ENCODE results near the gene TNFSF8.
A peak's percentile ranks its signal among the peaks of the same experiment; 100 is the strongest.

Gene TNFSF8, protein sequence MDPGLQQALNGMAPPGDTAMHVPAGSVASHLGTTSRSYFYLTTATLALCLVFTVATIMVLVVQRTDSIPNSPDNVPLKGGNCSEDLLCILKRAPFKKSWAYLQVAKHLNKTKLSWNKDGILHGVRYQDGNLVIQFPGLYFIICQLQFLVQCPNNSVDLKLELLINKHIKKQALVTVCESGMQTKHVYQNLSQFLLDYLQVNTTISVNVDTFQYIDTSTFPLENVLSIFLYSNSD

DNA sequence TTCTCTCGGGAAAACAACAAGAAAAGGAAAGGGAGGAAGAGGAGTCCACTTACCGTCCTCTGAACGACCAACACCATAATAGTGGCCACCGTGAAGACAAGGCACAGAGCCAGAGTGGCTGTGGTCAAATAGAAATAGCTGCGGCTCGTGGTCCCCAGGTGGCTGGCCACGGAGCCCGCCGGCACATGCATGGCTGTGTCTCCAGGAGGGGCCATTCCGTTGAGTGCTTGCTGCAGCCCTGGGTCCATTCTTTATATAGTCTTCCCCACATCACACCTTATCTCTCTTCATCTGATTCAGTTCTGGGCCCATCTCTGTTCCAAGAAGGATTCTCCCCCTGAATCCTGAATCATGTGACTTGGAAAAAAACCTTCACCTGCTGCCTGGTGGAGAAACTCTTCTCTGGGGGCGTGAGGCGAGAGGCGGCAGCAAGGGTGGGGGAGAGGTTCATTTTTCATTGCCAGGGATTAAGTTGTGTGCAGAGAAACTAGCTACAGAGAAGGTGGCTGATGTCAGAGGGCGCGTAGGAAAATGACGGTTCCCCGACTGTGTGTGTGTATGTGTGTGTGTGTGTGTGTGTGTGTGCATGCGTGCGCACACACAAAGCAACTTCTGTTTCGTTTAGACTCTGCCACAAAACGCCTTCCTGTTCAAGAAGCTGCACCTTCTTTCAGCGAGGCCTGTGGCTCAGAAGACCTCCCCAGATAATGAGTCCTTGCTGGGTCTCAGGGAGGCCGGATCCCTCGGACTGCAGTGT lies at the start of gene TNFSF8:
TSS of gene TNFSF8 (minus strand) at position 536 of the 757 bp plus-strand sequence. CDS start at position 248, 288 bp downstream.
- no peak for DNase-seq (ENCODE audit: low read depth in 2 of 2)

DNA sequence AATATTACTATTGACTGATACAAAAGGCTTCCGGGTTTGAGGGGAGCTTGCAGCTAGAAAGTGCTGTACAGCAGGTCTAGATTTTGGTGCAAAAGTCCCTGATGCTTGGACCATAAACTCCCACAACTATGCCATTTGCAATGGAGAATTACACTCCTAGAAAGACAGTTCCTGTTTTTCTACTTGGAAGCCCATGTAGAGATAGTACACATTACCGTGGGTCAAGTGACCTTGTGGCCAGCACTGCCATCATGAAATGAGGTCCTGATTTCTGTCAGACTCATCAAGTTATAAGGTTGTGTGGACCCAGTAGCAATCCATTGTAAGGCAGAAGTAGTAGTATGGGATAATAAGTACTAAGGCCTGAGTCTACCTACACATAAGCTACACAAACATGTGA lies 42.8 kb upstream of the TNFSF8 start:
- no peak for DNase-seq (ENCODE audit: low read depth in 2 of 2)

DNA sequence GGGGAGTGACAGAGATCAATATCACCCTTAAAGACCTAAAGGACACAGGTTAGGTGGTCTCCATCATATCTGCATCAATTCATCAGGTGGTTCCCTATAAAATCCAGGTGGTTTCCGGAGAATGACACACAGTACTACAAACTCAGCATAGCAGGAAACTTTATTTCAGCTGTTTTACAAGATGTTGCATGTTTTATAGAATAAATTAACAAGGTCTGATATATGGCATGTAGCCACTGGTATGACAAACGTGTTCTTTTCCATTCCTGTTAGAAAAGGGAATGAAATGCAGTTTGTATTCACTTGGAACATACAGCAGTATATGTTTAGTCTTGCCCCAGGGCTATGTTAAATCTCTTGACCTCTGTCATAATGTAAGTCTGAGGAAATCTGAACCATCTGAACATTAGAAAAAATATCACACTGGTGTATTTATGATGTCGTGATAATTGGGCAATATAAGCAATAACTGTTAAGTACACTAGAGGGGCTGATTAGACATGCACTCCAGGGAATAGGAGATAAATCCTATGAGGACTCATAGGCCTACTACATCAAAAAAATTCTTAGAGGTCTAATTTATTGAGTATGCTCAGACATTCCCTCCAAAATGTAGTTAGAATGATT lies 42.2 kb upstream of the TNFSF8 start:
- DNase-seq (ENCODE audit: low read depth in 2 of 2): no peak

DNA sequence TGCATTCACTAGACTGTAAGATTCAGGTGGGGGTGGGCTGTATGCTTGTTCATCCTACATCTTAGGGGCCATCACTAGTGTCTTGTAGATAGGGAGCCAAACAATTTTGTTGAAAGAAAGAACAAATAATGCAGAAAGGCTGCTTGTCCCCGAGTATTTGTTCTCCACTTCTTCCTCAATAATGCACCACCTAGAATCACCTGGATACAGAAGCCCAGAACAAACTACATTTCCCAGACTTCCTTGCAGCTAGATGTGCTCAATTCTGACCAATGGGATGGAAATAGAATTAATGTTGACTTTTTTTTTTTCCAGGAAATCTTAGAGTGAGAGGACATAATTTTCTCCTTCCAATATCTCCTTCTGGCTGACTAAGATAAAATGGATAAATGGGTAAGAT lies 38.9 kb upstream of the TNFSF8 start:
- no peak for DNase-seq (ENCODE audit: low read depth in 2 of 2)

DNA sequence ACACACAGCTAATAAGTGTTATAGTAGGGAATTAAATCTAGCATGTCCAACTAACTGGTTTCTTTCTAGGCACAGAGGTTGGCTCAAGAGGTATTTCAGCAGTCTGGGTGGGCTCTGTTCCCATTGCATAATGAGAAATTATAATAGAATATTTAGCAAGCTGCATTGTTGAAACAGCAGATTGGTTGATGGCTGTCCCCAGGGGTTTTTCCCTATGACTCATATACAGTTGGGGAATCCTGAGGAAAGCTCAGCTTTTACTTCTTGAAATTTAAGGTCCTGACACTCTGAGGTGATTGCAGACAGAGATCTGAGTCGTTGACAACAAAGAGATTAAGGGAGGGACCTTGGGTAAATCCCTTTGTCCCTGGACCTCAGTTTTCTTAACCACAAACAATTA lies 38.3 kb upstream of the TNFSF8 start:
- peak; percentile 56 to 58 for DNase-seq (ENCODE audit: low read depth in 2 of 2)

DNA sequence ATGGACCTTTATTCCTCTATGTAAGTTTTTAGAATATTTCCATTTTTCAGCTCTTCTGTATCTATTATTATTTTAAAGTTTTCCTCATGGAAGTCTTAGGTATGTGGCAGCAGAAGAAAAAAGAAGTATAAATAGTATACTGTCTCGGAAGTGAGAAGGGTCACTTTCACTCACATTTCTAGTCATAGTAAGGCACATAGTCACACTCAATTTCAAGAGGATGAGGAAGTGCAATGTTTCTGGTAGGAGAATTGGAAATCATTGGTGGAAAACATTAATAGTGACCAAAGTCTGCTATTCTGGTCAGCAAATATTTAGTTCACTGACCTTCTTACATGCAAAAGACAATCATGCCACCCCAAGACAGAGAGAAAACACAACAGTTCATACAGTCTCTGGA lies 35.2 kb upstream of the TNFSF8 start:
- no peak for DNase-seq (ENCODE audit: low read depth in 2 of 2)

DNA sequence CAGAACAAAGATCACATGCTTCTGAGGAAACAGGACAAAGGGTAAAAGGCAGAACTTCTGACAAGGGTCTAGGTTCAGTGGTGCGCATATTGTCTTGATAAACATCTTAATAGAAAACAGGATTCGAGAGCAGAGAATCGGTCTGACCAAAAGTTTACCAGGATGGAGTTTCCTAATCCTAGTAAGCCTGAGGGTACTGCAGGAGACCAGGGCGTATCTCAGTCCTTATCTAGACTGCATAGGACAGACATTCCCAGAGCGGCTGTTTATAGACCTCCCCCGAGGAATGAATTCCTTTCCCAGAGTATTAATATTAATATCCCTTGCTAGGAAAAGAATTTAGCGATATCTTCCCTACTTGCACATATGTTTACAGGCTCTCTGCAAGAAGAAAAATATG lies 32.4 kb upstream of the TNFSF8 start:
- no peak for DNase-seq (ENCODE audit: low read depth in 2 of 2)

DNA sequence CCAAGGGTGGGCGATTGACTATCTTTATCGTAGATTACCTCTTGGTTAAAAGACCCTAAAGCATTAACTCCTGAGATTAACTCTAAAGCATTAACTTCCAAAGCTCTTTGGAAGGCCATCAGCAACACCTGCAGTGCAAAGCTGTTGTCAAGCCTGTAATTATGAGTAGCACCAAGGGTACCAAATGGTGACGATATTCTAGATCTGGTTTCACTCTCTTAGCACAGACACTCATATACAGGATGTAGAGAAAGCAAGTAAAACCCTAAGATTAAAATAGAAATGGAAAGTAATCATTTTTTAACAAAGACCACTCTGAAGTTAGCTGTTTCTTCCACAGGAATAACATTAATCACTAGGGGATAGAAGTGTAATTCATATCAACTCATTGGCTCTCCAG lies 29.9 kb upstream of the TNFSF8 start:
- DNase-seq (ENCODE audit: low read depth in 2 of 2): no peak

DNA sequence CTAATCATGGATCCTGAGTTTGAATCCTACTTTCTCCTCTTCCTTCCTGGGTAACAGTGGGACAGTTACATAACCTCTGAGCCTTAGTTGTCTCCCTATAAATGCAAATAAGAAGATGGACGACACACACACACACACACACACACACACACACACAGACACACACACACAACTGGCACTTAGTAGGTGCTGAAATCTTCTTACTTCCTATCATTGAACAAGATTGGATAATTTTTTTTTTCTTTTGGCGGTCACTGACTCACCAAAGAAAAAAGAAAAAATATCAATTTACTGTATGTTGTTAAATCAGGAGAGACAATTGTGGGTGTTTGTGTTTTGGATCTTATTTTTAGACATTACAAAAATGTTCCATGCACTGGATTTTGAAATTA lies 28.4 kb upstream of the TNFSF8 start:
- no peak for DNase-seq (ENCODE audit: low read depth in 2 of 2)

DNA sequence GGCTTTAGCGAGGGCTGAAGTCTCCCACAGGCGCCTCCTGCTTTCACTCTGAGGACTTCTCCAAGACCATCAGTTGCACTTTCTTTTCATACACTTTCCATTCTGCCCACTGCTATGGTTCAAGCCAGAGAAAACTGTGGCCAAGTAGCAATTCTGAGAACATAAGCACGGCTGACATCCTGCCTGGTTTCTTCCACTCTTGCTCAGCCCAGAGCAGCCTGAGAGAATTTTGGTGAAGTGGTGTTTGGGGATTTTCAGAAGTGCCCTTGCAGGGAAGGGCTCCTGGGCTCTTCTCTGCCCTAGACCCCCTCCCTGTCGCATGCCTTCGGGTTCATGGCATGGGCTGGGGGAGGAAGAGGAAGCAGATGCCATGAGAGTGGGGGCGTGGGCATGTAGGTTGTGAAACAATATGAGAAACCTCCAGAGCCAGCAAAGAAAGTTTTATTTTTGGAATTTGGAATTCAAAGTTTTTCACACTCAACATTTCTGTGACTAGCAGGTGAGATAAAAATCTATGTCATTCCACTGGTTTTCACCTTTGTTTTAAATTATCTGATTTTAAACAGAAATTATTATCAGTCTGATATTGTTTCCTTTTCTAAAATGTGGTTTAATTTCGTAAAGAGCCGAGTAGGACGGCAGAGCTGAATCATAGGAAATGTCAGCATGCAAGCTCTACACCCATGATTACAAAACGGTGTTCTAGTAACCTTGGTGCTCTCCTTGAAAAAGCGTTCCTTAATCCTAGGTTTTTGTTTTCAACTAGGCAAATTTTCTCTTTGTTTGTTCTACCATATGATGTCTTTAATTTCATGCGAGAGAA lies 27.8 kb upstream of the TNFSF8 start:
- no peak for DNase-seq (ENCODE audit: low read depth in 2 of 2)

DNA sequence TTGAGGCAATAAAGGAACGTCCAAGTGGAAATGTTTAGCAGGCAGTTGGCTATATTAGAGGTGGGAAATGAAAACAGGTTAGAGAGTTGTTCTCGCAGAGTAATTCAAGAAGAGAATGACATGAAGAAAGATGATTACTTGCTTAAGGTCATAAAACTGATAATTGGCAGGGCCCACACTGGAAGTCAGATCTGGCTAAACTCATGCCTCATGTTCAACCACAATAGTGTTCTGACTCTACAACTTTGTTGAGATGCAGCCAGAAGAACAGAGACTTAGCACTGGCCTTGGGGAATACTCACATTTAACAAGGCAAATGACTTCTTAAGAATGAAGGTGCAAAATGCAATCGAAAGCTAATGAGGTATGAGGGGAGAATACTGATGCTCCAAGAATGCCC lies 27.2 kb upstream of the TNFSF8 start:
- no peak for DNase-seq (ENCODE audit: low read depth in 2 of 2)

DNA sequence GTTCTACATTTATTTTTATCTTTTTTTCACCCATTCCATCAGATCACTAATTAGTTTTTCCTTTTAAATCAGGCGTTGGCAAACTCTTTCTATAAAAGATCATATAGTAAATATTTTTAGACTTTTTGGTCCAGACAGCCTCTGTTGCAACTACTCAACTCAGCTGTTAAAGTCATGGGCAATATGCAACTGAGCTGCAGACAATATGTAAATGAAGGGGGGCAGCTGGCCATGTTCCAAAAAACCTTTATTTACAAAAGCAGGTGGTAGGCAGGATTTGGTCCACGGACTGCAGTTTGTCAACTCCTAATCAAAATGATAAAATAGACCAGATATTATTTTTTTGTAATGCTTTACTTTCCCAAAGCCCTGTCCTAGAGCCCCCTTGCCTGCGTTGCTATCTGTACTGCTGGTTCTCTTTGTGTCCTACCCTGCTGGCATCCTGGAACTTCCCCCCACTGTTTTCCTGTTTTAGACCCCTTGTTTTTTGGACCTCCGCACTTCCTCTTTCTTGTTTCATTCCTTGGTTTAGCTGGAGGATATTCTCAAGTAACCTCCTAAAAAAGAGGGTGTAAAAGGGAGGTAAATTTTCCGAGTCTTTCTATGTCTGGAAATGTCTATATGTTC lies 24.7 kb upstream of the TNFSF8 start:
- DNase-seq (ENCODE audit: low read depth in 2 of 2): no peak

DNA sequence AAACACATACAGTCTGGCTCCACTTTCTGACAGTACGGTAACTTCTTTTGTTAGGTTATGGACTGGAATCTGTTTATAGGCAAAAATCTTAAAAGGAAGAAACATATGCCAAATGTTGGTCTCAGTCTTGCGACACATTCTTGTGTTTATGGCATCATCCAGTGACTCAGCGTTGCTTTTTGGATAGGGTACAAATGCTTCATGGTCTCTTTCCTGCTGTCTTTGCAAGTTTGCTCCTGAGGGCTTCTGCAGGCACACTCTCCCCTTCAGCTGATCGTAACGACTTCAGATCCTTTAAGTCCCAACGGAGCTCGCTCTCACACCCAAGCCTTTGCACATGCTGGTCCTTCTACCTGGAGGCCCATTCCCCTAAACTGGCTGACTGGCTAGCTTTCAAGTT lies 23.6 kb upstream of the TNFSF8 start:
- DNase-seq (ENCODE audit: low read depth in 2 of 2): peak; percentile 73 to 78

DNA sequence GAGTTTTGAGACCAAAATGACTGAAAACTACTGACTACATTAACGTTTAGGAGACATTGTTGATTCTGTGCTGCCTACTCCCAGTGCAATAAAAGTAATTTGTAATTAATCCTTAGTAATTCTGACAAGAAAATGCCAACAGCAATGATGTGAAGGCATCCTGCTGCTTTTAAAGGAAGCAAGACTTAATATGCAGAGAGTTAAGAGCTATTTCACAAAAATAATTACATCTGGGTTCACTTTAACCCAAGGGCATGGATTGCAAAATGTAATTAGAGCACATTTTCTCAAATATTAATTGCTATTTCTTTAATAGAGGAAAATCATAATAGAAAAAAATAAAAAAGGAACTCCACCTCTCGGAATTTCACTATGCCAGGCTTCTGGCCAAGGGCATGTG lies 22.7 kb upstream of the TNFSF8 start:
- no peak for DNase-seq (ENCODE audit: low read depth in 2 of 2)

DNA sequence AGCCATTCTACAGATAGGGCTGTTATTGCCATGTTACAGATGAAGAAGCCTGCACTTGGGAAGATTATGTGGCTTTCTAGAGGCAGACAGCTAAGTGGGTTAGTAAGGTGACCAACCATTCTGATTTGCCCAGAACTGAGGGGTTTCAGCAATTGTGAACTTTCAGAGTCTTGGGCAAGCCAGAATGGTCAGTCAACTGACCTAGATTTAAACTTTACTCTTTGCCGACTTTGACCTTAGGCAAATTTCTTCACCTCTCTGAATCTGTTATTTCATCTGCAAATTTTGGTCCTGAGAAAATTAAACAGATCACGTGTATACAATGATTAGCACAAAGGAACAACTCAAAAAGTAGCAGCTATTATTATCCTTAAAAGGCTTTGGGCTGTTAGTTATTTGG lies 20.4 kb upstream of the TNFSF8 start:
- DNase-seq (ENCODE audit: low read depth in 2 of 2): no peak

DNA sequence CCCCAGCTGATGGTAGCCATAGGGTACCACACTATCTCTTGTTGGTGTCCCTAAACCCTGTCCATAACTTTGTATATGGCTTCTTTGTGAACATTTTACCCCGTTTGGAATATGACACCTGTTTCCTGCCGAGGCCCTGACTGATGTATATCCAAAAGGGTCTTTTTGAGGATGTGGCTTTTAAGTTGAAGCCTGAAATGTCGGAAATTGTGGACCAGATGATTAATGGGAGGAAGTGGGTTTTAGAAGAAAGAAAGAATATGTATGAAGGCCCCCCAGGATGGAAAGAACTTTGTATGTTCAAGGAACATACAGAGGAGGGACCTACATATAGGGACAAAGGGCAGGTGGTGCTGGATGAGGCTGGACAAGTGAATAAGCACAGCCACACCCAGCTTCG lies 16.7 kb upstream of the TNFSF8 start:
- no peak for DNase-seq (ENCODE audit: low read depth in 2 of 2)

DNA sequence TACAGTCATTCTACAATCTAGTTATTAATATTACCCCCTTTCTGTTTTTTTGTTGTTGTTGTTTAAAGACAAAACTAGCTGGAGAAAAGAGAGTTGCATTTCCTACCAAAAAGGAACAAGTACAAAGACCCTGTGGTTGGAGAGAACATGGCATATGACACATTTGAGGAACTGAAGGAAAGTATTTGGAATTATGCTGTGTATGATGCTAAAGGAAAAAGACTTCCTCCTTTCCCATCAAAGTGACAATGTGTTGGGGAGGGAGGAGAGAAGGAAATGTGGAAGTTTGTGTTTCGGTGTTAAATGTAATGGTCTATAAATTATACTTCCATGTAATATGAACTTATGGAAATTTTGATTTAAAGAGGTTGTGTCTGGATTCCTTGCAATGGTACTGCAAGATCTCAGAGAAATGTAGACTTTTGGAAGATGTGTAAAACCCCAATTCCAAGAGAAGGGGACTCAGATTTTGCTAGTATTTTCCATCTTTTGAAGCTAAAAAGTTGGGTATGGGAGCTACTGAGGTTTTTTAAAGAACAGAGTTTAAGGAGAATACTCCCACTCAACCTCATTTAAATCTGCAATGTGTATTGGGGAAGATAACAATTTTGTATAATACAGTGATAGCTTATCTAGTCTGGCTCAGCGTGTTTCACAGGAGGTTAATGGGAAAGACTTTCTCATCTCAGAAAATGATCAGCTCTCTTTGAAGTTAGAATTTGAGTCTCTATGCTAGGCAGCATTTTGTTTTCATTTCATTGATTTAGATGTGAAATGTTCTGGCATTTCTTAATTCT lies 15.4 kb upstream of the TNFSF8 start:
- DNase-seq (ENCODE audit: low read depth in 2 of 2): no peak

DNA sequence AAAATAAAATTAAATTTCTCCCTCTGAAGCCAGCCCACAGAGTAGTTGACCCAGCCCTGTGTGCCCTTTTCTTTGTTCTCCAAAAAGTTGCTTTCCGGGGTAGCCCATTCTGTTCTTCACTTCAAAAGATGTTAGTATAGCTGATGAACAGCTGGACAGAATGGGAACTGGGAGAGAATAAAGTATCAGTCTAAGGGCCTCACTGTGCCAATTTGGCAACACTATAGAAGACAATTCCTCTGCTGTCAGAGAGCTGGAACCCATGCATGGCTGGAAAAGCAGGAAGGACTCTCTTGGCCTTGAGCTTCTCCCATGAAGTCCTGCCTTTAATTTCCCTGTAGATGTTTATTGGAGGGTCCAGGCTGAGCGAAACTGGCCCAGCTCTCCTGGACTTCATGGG lies 11.0 kb upstream of the TNFSF8 start:
- DNase-seq (ENCODE audit: low read depth in 2 of 2): no peak

DNA sequence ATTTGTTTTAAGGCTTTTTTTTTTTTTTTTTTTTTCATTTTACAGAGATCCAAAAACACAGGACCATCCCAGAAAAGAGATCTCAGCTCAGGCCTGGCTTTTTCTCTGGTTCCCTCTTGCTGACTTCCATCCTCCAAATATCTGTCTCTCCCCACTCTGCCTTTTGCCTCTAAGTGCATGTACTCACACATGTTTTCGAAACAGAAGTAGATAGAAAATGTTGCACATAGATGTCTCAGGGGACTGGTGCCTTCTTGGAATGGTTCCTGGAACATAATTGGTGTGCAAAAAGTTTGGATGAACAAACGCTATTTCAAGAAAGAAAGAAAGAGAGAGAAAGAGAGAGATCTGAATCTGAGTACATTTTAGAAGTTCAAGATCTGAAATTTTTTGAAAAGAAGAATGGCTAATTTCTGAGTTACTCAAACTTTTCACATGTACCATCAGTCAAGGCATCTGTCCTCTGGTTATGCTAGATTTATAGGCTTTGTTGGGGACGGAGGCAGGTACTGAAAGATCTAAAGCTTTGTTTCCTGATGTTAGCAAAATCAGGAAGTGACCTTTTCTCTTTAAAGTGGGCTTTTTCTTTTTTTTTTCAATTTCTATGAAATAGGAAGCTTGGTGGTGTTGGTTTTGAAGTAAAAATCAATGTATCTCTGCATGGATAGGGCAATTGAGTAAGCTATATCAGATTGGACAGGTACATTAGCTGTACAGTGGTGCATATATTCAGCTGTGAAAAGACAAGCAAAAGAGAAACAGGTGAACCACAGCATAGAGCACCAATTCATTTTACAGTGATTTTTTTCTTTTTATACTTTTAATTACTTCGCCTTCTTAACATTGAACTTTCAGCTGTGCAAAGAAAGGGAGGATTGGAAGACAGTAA lies 8.5 kb upstream of the TNFSF8 start:
- DNase-seq (ENCODE audit: low read depth in 2 of 2): peak; percentile 23 to 36

DNA sequence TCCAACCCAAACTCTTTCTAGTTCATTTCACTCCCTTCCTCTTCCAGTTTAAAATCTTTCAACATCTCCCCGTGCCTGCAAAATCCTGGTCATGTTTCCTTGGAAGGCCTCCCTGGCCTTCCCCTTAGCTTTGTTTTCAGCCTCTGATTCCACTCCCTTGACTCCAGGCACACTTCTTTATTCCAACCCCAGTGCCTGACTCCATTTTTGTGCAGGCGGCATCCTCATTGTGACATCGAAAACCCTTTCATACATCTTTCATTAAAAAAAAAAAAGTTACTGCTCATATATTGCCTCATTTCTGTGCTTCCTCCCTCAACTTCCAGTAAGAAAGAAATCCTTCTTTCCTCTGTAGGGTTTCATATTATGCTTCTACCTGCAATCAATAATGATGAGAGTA lies 7.1 kb upstream of the TNFSF8 start:
- no peak for DNase-seq (ENCODE audit: low read depth in 2 of 2)
